KMS-11 (cell line): ENCODE data around the gene PEX19.

Experiments used
- H2AFZ ChIP-seq: fragments of 200-600 bp; sonication (generic); 2 replicates; pipeline ENCODE4 v1.6.1; 2016; ENCODE audit warnings: antibody characterized with exemption, mixed run types, low read depth
- H3K27ac ChIP-seq: fragments of 200-600 bp; sonication (generic); 2 replicates; pipeline ENCODE4 v1.6.1; 2016; ENCODE audit warnings: mild to moderate bottlenecking, mixed run types
- H3K27me3 ChIP-seq: fragments of 200-600 bp; sonication (generic); 2 replicates; pipeline ENCODE4 v1.6.1; 2017; ENCODE audit warnings: mild to moderate bottlenecking, low read depth, mixed run types, moderate library complexity; ENCODE audit not compliant: insufficient read depth
- H3K36me3 ChIP-seq: fragments of 200-600 bp; sonication (generic); 2 replicates; pipeline ENCODE4 v1.6.1; 2017; ENCODE audit warnings: mild to moderate bottlenecking, mixed run types; ENCODE audit not compliant: insufficient read depth
- H3K4me1 ChIP-seq: fragments of 200-600 bp; sonication (generic); 2 replicates; pipeline ENCODE4 v1.6.1; 2016; ENCODE audit warnings: mild to moderate bottlenecking, low read depth, mixed run types; ENCODE audit not compliant: poor library complexity, severe bottlenecking
- H3K4me2 ChIP-seq: fragments of 200-600 bp; sonication (generic); 2 replicates; pipeline ENCODE4 v1.7.0; 2016; ENCODE audit warnings: mild to moderate bottlenecking, mixed run types
- H3K4me3 ChIP-seq: fragments of 200-600 bp; sonication (generic); IDR thresholded peaks from 2 replicates; pipeline ENCODE4 v1.6.1; 2017; ENCODE audit warnings: low read depth, low read length, mixed read lengths; ENCODE audit not compliant: insufficient read depth
- H3K79me2 ChIP-seq: fragments of 200-600 bp; sonication (generic); 2 replicates; pipeline ENCODE4 v1.6.1; 2016; ENCODE audit warnings: low read depth, mixed run types; ENCODE audit not compliant: insufficient read depth
- H3K9ac ChIP-seq: fragments of 200-600 bp; sonication (generic); 2 replicates; pipeline ENCODE4 v1.6.1; 2016; ENCODE audit warnings: mild to moderate bottlenecking, mixed run types
- H4K20me1 ChIP-seq: fragments of 200-600 bp; sonication (generic); 2 replicates; pipeline ENCODE4 v1.6.1; 2016; ENCODE audit warnings: mild to moderate bottlenecking, mixed run types; ENCODE audit not compliant: insufficient read depth
- CTCF ChIP-seq: fragments of 200-600 bp; sonication (generic); conservative IDR thresholded peaks from 2 replicates; pipeline ENCODE4 v1.6.1; 2017; ENCODE audit warnings: low read depth, mild to moderate bottlenecking, antibody characterized with exemption, low read length, moderate library complexity, mixed read lengths

The PEX19 gene

GRCh38 chr1:160227561-160227960 lies 57.4 kb downstream of the PEX19 start:
- Histone ChIP-seq H3K4me3 (no peak overlapping the region), H3K9ac (no peak overlapping the region), H3K36me3 (peaks cover 29% of the 10 kb centered on the region; the same call in 1 of the 2 replicates), H3K27me3 (no peaks in the 10 kb centered on the region), H2AFZ (no peak overlapping the region), H3K4me1 (peaks cover 9% of the 10 kb centered on the region), H3K4me2 (no peak overlapping the region), H3K27ac (no peak overlapping the region), H3K79me2 (no peaks in the 10 kb centered on the region), H4K20me1 (no peaks in the 10 kb centered on the region)
- TF ChIP-seq CTCF = no peak

- no peak for TF ChIP-seq CTCF
- no peak overlapping the region for H2AFZ ChIP-seq
- H3K36me3 ChIP-seq = peaks cover 32% of the 10 kb centered on the region; the same call in 1 of the 2 replicates
- H3K79me2 ChIP-seq = no peaks in the 10 kb centered on the region
- H3K27ac ChIP-seq = no peak overlapping the region
- no peaks in the 10 kb centered on the region for H3K27me3 ChIP-seq
- H3K4me2 ChIP-seq = no peak overlapping the region
- peaks cover 9% of the 10 kb centered on the region for H3K4me1 ChIP-seq
- H4K20me1 ChIP-seq = no peaks in the 10 kb centered on the region
- no peak overlapping the region for H3K4me3 ChIP-seq
- H3K9ac ChIP-seq = no peak overlapping the region
Observed at GRCh38 chr1:160227034-160227433, 57.9 kb downstream of the PEX19 start.
